ENCODE data around the gene ANP32B.

- TF ChIP-seq GATA2 (IDR thresholded peaks at IDR 0.05; ENCODE audit: low read depth, low read length) (no peak), GATA3 (IDR thresholded peaks at IDR 0.05; ENCODE audit: low read depth, low read length) (no peak)
These were observed 28.6 kb upstream of the ANP32B start for GRCh38 chr9:97954550-97954989.
